Amygdala (tissue), 56 donors: ENCODE measurements around the gene DRG2.
A peak's percentile ranks its signal among the peaks of the same experiment; 100 is the strongest.

ENCODE experiments used
- DNase-seq, 56 donors: peaks; one replicate each; lab custom pipeline; 2025; lab: John Stamatoyannopoulos, UW

Gene DRG2

GRCh38 chr17:18087610-18088491, at the start of gene DRG2:
TSS of gene DRG2 (plus strand) at chr17:18087948. CDS start at chr17:18088024, 76 bp downstream.
- DNase-seq, result peak; percentile 23 to 91 (median 80)

DNA sequence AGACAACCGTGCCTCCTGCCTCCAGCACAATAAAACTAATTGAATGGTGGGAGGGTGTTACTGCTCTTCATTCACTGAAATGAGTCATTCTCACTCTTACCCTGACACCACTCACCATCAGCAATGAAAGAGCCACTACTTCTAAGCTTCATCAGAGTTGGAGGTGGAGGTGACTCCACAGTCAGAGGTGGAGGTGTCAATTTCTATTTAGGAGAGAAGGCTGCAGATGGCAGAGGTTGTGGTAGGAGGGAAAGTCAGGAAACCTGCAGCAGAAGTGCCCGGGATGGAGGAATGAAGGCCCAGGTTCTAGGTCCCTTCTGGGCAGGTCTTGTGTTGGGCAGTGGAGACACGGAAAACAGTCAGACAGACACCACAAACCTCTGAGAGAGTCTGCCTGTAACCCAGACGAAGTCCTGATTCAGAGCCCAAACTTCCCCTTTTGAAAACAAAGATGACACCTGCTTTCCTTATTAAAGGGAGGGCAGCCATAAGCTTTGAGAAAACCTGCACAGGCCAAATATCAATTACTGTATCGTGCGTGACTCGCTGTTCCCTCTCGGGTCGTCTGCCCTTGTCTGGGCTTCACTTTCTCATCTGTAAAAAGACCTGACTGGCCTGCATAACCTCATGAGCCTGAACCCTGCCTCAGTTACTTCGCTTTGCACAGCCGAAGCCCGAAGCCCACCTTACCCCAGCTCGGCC, 49.4 kb upstream of the DRG2 start:
- no peak for DNase-seq

DNA sequence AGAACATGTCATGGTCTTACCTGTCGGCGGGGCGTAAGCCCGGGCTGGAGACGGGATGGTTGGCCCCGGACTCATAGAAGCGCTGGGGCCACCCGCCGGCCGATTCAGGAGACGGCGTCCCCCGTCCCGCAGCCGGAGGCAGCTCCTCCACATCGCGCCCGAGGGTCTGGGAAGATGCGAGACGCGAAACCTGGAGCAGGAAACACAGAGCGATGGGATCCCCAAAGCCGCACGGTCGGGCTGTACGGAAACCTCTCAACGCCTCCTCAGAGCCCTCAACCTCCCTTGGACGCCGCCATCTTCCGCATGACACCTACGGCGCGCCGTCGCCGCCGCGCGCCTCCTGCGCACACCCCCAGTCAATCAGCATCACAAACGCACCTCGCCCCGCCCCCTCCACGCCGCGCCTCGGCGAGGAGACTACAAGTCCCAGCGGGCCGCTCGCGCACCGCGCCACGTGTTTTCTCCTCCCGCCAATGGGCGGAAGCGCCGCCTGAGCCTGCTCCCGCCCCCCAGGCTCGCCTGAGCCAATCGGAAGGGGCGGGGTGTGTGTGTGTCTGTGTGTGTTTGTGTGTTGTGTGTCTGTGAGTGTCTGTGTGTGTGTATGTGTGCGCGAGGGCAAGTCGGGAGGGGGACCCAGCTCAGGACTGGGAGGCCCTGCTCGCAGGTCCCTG, 48.8 kb upstream of the DRG2 start, which contains the start of the genes ATPAF2 and GID4:
Gene ATPAF2 (minus strand): TSS at position 308 of the 674 bp plus-strand sequence. CDS start 155 bp downstream, at position 153.
Gene GID4 (plus strand): TSS at position 548 of the 674 bp plus-strand sequence. CDS start 57 bp downstream, at position 605.
- peak; percentile 67 to 100 (median 98) for DNase-seq

- peak in 3 of 56 donors; percentile 10 to 77 (median 23) for DNase-seq
Observed at GRCh38 chr17:18039535-18040260, 48.0 kb upstream of the DRG2 start.

DNA sequence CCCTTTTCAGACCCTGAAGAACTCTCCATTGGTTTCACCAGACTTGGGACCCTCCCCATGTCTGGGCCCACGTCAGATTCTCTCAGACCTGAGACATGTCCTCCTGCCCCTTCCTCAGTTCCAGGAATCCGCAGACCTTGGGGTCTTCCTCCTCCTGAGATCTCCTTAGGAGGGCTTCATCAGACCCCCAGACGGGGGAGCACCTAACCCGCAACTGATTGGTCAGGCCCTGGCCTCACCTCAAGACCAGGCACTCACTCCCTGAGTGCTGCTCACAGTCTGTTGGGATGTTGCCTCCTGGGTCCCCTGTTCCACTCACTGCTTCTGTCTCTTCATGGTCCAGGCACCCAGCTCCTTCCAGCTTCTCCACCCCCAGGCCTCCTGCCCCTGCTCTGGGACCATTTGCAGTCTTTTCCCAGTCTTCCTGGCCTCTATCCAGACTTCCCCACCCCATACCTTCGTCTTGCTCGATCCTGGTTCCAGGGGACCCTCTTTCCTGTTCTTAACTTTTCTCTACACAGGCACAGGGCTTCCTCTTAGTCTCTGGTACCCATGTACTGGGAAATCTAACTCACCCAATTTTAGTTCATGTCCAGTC, 47.4 kb upstream of the DRG2 start:
- DNase-seq, result no peak

DNA sequence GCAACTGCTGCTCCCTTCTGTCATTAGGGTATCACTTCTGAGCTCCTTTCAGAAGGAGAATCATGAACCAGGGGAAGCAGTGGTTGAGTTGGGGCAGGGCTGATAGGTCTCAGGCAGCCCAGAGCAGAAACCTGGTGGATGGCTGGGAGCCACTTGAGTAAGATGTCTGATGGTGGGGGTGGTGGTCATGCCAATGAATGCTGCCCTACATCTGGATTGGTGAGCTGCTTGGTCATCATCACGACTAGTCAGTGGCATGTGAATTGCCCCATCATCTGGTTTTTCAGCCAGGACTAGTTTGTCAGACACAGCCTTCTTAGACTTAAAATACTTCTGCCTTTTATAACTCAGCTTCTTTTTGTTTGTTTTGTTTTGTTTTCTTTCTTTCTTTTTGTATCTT, 46.0 kb upstream of the DRG2 start:
- DNase-seq, result no peak

DNA sequence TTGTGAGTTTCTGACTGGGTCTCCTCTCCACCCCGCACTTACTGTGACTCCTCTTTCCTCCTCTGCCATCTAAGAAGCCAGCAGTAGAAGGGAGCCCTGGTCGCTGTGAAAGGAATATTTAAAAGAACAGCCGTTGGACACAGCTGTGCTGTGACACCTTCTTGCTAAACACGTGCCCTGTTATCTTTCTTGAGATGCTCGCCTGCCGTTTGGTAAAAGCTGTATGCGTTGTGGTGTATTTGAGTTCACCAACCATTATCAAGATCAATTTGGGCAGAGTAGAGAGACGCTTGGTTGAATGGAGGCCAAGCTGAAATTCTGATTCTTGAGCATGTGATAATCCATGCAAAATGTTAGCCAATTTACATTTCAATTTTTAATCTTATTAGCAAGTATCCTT, 44.8 kb upstream of the DRG2 start:
- no peak for DNase-seq

- no peak for DNase-seq
Observed at GRCh38 chr17:18043491-18043890, 44.3 kb upstream of the DRG2 start.

GRCh38 chr17:18044609-18045008, 43.1 kb upstream of the DRG2 start:
- DNase-seq, result no peak

DNA sequence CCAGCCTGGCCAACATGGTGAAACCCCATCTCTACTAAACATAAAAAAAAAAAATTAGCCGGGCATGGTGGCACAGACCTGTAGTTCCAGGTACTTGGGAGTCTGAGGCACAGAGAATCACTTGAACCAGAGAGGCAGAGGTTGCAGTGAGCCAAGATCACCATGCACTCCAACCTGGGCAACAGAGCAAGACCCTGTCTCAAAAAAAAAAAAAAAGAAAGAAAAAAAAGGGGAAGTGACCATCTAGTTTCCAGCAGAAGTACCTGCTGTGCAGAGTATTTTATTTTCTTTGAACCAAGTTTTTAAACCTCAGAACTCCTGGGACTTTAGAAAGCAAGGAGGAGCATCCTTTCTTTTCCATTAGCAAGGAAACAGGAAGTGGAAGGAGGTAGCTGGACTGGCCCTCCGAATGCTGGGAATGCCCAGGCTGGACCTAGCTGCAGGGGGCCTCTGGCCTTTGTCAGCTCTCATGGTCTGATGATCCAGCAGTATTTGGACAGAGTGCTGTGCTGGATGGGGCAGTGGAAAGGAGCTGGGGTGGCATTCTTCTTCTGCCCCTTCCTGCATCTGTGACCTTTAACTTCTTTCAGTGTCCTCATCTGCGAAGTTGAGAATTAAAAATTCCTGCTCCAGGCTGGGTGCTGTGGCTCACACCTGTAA, 41.9 kb upstream of the DRG2 start:
- DNase-seq, result no peak

DNA sequence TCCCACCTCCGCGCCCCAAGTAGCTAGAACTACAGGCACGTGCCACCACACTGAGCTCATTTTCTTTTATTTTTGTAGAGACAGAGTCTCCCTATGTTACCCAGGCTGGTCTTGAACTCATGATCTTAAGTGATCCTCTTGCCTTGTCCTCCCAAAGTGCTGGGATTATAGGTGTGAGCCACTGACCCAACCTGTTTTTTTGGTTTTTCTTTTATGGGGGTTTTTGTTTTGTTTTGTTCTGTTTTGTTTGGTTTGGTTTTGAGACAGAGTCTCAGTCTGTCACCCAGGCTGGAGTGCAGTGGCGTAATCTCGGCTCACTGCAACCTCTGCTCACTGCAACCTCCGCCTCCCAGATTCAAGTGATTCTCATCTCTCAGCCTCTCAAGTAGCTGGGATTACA, 32.2 kb upstream of the DRG2 start:
- DNase-seq, result no peak

- no peak for DNase-seq
Observed at GRCh38 chr17:18056214-18056613, 31.5 kb upstream of the DRG2 start.

GRCh38 chr17:18059283-18059682, 28.5 kb upstream of the DRG2 start:
- no peak for DNase-seq

DNA sequence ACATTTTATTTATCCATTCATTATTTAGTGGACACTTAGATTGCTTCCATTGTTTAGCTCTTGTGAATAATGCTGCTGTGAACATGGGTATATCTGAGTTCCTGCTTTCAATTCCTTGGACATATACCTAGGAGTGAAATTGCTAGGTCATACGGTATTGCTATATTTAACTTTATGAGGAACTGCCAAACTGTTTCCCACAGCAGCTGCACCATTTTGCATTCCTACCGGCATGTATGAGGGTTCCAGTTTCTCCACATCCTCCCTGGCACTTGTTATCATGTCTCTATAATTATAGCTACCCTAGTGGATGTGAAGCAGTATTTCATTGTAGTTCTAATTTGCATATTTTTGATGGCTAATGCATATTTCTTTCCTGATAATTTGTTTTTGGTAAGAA, 23.7 kb upstream of the DRG2 start:
- DNase-seq, result no peak

DNA sequence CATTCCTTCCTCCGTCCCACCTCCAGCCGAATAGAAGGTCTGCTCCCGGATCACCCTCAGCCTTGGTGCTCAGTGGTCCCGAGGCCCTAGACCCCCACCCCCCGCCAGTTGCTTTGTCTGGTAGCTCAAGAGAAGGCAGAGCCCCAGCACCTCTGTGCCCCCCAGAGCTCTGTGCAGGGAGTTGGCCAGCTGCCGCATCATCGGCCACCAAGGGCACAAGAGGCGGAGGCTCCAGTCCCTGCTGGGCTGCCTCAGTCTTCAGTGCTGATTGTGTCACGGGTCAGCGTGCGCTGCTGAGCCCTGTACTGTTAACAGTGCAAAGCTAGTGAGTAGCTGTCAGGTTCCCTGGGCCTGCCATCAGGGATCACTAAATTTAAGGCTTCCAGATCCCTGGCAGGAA, 22.2 kb upstream of the DRG2 start:
- no peak for DNase-seq

DNA sequence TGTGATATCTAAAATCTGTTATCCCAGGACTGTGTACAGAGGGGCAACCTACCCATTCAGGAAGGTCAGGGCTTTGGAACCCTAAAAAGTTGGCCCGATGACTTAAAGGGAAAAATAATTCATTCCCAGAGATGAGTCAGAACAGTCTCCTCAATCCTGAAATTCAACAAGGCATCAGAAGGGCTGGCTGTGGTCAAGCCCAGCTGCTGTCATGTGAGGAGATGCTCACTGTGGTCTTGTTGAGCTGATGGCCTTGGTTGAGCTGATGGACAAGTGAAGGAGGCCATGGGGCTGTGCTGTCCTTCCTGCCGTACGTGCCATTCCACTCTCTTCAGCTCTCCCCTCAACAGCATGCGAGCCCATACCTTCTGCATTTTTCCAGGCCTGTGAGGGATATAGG, 20.9 kb upstream of the DRG2 start:
- no peak for DNase-seq

DNA sequence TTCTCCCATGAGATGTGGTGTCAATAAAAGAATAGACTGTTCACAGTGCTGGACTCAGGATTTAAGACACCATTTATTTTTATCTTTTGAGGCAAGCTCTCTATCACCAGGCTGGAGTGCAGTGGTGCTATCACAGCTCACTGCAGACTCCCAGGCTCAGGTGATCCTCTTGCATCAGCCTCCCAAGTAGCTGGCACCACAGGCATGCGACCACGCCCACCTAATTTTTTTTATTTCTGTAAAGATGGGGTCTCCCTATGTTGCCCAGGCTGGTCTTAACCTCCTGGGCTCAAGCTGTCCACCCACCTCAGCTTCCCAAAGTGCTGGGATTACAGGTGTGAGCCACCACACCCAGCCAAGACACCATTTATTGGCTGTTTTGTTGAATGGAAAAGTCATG, 18.6 kb upstream of the DRG2 start:
- DNase-seq, result no peak

DNA sequence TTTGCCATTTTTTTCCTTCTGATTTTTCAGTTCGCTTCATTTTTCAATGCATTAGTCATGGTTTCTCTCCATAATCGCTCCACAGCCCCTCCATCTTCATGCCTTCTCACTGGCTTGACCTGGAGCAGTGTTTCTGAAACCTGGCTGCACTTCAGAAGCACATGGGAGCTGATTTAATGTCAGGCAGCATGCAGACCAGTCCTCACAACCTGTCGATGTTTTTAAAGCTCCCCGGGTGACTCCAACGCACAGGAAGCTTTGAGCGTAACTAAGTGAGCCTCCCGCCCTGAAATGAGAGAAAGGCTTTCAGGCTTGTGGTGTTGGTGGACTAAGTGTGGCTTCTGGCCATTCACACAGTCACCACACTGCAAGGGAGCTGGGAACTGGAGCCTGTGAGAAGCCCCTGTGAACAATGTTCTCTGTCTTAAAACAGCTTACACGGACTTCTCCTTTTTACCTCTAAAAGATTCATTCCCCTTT, 16.8 kb upstream of the DRG2 start:
- peak in 1 of 56 donors; percentile 7 for DNase-seq

- no peak for DNase-seq
Observed at GRCh38 chr17:18071751-18072150, 16.0 kb upstream of the DRG2 start.
